B cell (primary cell): ENCODE data around the gene LSM4.
"Not testable (repeated sequence)": the region's sequence is repeated elsewhere in the genome, so short reads cannot be mapped to it uniquely, and the experiment has no call there.

ENCODE experiments used
- EZH2 ChIP-seq: IDR thresholded peaks from 2 replicates; pipeline ENCODE4 v1.6.1; 2012; ENCODE audit warnings: borderline replicate concordance, low read depth, mild to moderate bottlenecking, moderate library complexity, low read length; ENCODE audit not compliant: insufficient read depth, poor library complexity, severe bottlenecking
- TF ChIP-seq, protein P1 (sequence below): fragments of 200-600 bp; IDR thresholded peaks from one replicate; pipeline ENCODE4 v1.8.0; 2022; ENCODE audit warnings: antibody characterized with exemption, mild to moderate bottlenecking

DNA sequence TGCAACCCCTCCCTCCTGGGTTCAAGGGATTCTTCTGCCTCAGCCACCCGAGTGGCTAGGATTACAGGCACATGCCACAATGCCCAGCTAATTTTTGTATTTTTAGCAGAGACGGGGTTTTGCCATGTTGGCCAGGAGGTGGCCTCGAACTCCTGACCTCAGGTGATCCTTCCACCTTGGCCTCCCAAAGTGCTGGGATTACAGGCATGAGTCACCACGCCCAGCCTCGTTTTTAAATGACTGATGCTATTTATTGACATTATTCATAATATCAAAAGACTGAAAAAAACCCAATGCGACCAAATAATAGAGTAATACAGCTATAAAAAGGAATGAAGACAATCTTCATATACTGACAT lies 1.5 kb upstream of the LSM4 start:
- TF ChIP-seq, protein P1, sequence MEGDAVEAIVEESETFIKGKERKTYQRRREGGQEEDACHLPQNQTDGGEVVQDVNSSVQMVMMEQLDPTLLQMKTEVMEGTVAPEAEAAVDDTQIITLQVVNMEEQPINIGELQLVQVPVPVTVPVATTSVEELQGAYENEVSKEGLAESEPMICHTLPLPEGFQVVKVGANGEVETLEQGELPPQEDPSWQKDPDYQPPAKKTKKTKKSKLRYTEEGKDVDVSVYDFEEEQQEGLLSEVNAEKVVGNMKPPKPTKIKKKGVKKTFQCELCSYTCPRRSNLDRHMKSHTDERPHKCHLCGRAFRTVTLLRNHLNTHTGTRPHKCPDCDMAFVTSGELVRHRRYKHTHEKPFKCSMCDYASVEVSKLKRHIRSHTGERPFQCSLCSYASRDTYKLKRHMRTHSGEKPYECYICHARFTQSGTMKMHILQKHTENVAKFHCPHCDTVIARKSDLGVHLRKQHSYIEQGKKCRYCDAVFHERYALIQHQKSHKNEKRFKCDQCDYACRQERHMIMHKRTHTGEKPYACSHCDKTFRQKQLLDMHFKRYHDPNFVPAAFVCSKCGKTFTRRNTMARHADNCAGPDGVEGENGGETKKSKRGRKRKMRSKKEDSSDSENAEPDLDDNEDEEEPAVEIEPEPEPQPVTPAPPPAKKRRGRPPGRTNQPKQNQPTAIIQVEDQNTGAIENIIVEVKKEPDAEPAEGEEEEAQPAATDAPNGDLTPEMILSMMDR: not testable (repeated sequence)
- TF ChIP-seq EZH2: not testable (repeated sequence)
